ENCODE results near the gene HDGF.

HDGF gene

GRCh38 chr1:156692925-156693847, 58.3 kb downstream of the HDGF start:
- DNase-seq: no peak

DNA sequence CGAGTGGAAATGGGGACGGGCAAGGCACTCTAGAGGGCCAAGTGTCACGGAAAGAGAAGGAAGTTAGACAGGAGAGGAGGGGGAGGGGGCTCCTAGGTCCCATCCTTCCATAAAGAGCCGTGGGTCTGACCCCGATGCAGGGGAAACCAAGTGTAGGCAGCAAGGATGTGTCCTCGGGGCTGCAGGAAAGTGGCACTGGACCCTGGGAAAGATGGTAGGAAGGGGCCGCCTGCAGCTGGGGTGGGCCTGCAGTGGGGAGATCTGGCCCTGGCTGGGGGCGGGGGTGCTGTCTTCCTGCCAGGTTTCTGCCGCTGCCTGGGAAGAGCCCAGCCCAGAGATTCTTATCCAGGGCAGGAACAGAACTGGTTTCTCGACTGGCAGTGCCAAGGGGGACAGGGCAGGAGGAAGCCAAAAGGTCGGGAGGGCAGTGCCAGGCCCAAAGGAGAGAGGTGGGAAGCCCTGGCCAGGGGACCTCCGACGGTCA, 59.0 kb downstream of the HDGF start:
- no peak for DNase-seq
